GM21723 (cell line): ENCODE data around the gene HDAC4.
A peak's percentile ranks its signal among the peaks of the same experiment; 100 is the strongest.

Source experiments
- ATAC-seq: cut with Tn5 transposase; IDR thresholded peaks from one replicate; pipeline ENCODE4 v1.9.1; 2021; ENCODE audit warnings: mild to moderate bottlenecking, moderate library complexity; ENCODE audit not compliant: unreplicated experiment

The HDAC4 gene

DNA sequence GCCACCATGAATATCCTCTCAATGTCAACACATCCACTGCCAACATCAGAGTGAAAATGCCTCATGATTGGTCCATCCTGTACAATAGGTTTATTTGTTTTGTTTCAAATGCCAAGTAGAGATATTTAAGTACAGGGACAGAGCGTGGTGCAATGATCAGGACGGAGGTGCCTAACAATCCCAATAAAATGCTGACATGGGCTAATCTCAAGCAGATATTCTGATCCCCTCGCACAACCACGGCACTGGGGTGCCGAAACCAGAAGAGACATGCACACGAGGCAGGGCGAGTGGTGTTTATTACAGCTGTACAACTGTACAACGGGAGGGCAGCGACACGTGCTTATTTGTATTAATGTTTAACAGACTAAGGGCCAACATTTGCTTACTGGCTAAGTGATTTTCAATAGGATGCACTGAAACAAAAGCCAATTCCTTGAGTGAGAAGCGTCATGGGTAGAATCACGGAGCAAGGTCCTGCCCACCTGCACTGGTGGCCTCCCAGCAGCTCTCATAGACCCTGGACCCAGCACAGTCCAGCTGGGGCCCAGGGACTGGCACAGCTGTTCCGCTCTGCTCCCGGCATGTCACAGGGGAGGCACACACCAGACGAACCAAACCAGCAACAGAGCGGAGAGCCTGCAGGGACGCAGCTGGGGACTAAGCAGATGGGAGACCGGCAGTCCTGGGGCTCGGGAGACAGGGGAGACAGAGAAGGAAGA, 101.4 kb downstream of the HDAC4 start:
- no peak for ATAC-seq

GRCh38 chr2:239298116-239298804, 102.6 kb downstream of the HDAC4 start:
- ATAC-seq = no peak

GRCh38 chr2:239297142-239298004, 103.4 kb downstream of the HDAC4 start:
- ATAC-seq = no peak

DNA sequence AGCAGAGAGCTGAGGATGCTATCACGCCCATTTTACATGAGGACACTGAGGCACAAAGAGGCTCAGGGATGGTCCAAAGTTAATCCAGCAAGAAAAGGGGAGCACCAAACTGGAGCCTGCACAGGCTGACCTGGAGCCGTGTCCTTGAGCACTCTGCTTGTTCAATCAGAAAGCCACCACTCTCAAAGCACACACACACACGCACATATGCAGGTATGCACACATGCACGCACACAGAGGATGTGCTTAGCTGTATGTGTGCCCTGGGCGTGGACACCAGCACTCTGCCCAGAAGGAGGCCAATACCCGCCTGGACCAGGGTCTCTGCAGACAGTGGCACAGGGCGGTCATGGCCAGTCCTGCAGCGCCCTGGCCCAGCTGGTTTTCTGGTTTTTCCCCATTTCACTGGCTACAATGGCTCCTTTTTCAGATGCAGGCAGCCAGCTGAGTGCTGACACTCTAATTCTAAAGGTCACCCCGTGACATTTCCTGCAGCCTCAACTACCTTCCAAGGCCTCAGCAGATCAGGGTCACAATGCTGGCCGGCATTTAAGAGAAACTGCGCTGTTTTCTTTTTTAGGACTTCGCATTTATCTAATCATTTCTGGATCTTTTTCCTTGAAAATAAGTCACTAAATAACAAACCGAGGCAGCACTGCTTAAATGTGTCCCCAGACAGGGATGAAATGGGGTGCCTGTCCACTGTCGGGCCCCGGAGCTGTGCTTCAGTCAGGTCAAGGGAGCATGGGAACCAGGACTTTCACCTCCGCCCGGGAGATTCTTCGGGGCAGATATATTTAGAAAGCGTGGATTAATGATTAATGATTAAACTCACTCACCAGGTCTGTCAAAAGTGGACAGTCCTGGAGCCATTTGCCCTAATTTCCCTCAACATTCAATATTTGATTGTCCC, 104.5 kb downstream of the HDAC4 start:
- no peak for ATAC-seq

DNA sequence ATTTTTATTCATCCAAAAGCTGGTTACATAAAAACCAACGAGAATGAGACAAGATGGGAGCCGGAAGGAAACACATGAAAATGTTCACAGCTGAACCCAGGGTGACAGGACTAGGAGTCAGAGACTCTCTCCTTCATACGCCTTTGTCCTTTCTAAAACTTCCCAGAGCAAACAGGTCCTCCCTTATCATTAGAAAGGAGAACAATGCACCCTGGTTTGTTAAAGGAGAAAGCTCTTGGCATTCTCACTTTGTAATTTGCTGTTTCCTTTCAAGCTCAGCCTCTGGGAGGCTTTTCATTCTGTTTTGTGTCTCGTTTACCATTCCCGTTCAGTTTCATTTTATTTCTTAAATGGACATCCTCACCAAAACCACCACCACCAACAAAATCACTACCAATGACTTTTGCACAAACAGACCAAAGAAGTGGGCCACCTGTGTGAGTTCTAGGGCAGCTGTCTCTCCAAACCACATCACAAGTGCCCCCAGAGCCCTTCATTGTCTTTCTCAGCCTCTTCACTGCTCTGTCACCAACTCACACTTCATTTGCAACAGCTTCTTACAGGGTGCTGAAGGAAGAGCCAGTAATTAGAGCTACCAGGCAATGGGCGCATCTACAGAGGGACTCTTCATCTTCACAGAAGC, 105.3 kb downstream of the HDAC4 start:
- no peak for ATAC-seq

GRCh38 chr2:239294571-239295054, 106.2 kb downstream of the HDAC4 start:
- no peak for ATAC-seq

DNA sequence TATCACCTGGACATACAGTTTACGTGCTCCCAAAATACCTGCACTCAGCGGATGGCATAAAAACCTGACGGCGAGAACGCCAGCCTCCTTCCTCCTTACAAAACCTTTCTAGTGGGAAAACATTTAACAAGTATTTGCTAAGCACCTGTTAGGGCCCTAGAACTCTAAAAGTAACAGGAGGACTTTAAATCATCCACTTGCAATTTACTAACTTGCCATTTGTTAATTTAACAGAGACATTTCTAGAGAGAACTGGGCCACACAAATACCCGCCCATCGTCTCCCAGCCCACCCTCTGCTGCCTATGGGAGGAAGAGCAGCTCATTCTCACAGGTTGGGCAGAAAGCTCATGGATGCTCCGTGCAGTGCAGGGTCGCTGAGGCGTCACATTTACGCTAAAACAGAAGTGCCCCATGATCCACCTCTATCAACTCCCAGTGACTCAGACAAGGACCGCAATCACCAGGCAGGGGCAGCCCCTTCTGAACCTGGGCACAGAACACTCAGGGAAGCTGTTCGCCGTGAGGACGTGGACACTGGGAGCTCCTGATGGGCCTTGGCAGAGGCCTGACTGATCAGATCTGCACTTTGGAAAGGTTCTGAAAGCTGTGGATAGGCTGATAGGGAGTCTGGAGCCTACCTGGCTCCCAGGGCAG, 106.9 kb downstream of the HDAC4 start:
- ATAC-seq = peak; percentile 76

- no peak for ATAC-seq
Observed at GRCh38 chr2:239292959-239293774, 107.7 kb downstream of the HDAC4 start.

DNA sequence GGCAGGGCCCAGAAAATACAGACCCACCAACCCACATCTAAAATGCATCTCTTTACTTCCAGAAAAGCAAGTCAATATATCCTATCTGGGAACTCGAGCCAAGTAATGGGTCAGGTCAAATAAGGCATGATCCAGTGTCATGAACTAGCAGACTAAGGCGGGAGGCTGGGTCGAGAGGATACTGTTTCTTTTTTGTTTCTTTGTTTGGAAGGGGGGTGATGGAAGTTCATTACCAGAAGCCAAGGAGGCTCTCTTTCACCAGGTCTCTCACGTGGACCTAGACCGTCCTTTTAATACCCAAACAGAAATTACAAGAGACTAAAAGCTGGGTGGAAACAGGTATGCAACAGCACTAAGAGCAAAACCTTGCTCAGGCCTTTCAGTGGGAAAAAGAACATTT, 108.3 kb downstream of the HDAC4 start:
- ATAC-seq = no peak

- ATAC-seq = no peak
Observed at GRCh38 chr2:239291475-239292350, 109.1 kb downstream of the HDAC4 start.

- ATAC-seq = no peak
Observed at GRCh38 chr2:239290618-239291474, 110.0 kb downstream of the HDAC4 start.

DNA sequence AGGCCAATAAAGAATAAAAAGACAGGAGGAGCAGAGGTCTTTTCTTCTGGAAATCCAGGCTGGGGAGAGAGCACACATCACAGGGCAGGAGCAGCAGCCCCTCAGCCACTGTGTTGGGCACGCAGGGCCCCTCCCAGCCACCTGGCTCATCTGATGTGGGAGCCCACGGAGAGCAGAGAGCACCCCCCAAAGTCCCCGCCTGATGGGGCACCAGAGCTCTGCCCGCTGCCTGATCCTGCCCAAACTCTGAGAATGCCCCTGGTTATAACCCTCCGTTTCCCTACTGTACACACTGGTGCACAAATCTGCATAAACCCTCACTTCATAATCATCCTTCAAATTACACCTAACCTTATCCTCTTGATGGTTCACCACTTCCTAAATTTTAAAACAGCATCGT, 111.3 kb downstream of the HDAC4 start:
- no peak for ATAC-seq

GRCh38 chr2:239288951-239289511, 111.8 kb downstream of the HDAC4 start:
- peak; percentile 76 for ATAC-seq

DNA sequence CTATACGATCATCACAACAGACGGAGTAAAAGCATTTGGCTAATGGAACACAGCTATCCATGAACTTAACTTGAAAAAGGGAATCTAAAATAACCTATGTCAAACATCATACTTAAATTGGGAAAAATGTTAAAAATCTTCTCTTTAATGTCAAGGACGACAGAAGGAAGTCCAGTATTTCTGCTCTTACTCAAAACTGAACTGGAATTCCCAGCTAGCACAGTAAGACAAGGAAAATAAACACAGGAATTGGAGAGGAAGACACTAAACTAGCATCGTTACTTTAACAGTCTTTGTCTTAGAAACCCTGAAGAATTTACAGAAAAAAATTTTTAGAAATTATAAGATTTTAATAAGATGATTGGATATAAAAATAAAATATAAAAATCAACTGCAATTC, 112.6 kb downstream of the HDAC4 start:
- no peak for ATAC-seq

DNA sequence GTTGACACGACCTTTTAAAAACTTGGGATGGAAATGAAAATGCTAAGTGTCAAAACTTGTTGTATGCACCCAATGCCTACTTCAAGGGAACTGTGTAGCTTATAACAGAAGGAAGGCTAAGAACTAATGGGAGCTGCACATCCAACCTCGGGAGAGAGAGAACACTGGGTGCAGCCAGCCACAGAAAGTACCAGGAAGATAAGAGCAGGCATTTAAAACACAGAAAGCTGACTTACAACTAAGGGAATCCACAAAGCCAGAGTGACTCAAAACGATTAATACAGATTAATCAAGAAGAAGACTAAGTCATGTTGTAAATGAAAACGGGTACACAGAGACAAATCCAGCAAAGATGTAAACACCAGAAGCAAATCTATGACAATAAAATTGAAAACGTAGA, 113.4 kb downstream of the HDAC4 start:
- ATAC-seq = no peak

DNA sequence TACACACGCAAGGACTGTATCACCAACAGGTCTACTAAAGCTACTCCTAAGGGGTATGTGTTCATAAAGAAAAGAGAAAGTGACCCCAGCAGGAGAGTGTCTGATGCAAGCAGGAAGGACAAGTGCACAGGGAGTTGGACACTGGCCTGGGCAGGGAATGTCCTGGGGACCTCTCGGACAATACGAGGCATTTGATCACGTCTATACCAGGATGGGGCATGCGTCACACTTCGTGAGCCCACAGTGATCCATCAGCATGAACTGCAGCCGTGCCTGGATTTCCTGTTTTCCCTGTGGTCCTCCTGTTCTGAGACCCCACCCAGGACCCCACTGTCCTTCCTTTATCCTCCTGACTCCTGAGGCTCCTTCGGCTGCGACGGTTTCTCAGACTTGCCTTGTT, 113.9 kb downstream of the HDAC4 start:
- ATAC-seq = no peak

DNA sequence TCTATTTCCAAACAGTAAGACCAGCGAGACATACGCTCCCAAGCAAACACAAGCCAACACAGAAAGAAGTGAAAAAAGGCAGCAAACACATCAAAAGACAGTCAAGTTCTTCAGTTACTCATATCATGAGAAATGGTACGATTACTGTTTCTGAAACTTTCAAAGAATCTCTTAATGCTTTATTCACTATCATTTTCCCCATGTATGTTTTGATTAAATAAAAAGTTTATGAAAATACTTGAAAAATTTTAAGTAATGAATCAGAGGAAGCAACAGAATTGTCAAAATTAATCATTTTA, 114.9 kb downstream of the HDAC4 start:
- ATAC-seq = no peak
